ENCODE data around the gene PCSK2.

The PCSK2 gene

GRCh38 chr20:17482536-17482935, 255.7 kb downstream of the PCSK2 start:
- H2BK120ac ChIP-seq (ENCODE audit: insufficient read depth, low read length, poor library complexity), result no peak overlapping the region
- no peak overlapping the region for H3K4ac ChIP-seq (ENCODE audit: low read depth, low read length)
- H2AFZ ChIP-seq (ENCODE audit: insufficient read depth, low read length, poor library complexity), result no peak overlapping the region
- no peaks in the 10 kb centered on the region for H3K79me1 ChIP-seq (ENCODE audit: low read length)
- no peaks in the 10 kb centered on the region for H3K9me3 ChIP-seq (ENCODE audit: insufficient read depth, low read depth, low read length)
- no peak overlapping the region for H3K4me3 ChIP-seq (ENCODE audit: low read depth, low read length)
- H3K14ac ChIP-seq (ENCODE audit: low read length), result no peak overlapping the region
- no peak overlapping the region for H2BK5ac ChIP-seq (ENCODE audit: low read depth, low read length, poor library complexity)
- H3K9ac ChIP-seq (ENCODE audit: low read length), result no peak overlapping the region
- no peaks in the 10 kb centered on the region for H3K79me2 ChIP-seq (ENCODE audit: control insufficient read depth, insufficient read depth, low read length, poor library complexity)
- H3K36me3 ChIP-seq (ENCODE audit: control insufficient read depth in 1 of 2, insufficient read depth in 2 of 2, low read length in 2 of 2), result no peaks in the 10 kb centered on the region
- no peak overlapping the region for H2BK12ac ChIP-seq (ENCODE audit: low read length)
- no peak overlapping the region for H4K91ac ChIP-seq (ENCODE audit: low read depth, low read length)
- WGBS (ENCODE audit: extremely low coverage, insufficient coverage, insufficient read length), result no CpG with 5 or more reads among the region's 5 CpGs
- H3K4me1 ChIP-seq (ENCODE audit: control insufficient read depth in 1 of 2, insufficient read depth in 2 of 2, low read length in 2 of 2), result no peaks in the 10 kb centered on the region
- no peak overlapping the region for H3K4me2 ChIP-seq (ENCODE audit: low read length)
- no peak for DNase-seq
- H2AK5ac ChIP-seq (ENCODE audit: low read length), result no peak overlapping the region
- H4K8ac ChIP-seq (ENCODE audit: low read depth, low read length), result no peak overlapping the region
- no peaks in the 10 kb centered on the region for H3K27me3 ChIP-seq (ENCODE audit: insufficient read depth, low read length)
- H4K12ac ChIP-seq (ENCODE audit: low read depth, low read length), result no peak overlapping the region
- no peak overlapping the region for H3K18ac ChIP-seq (ENCODE audit: low read length)
- H3K23ac ChIP-seq (ENCODE audit: low read length), result no peak overlapping the region
- H3K27ac ChIP-seq (ENCODE audit: low read depth, low read length), result no peak overlapping the region

DNA sequence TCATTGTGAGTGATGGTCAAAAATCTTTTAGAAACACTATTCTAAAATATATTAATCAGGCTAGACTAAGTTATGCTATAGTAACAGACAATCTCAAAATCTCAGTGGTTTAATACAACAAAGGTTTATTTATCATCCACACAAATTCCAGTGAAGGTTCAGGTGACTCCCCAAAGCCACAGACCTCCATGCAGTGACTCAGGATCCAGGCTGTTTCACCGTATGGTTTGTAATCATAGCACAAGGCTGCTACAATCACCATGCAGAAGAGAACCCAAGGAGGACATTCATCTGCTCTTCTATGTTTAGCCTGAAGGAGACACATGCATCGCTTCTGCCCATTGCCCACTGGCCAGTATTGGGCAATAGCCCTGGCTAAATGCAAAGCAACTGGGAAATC, 258.2 kb downstream of the PCSK2 start:
- no peak overlapping the region for H3K4ac ChIP-seq (ENCODE audit: low read depth, low read length)
- no peak overlapping the region for H3K4me3 ChIP-seq (ENCODE audit: low read depth, low read length)
- WGBS (ENCODE audit: extremely low coverage, insufficient coverage, insufficient read length), result no CpG with 5 or more reads among the region's 2 CpGs
- H2BK120ac ChIP-seq (ENCODE audit: insufficient read depth, low read length, poor library complexity), result no peak overlapping the region
- H3K79me1 ChIP-seq (ENCODE audit: low read length), result no peaks in the 10 kb centered on the region
- H4K8ac ChIP-seq (ENCODE audit: low read depth, low read length), result no peak overlapping the region
- no peak overlapping the region for H3K9ac ChIP-seq (ENCODE audit: low read length)
- no peak overlapping the region for H2BK12ac ChIP-seq (ENCODE audit: low read length)
- H3K4me1 ChIP-seq (ENCODE audit: control insufficient read depth in 1 of 2, insufficient read depth in 2 of 2, low read length in 2 of 2), result no peaks in the 10 kb centered on the region
- no peak overlapping the region for H3K4me2 ChIP-seq (ENCODE audit: low read length)
- no peak overlapping the region for H4K91ac ChIP-seq (ENCODE audit: low read depth, low read length)
- H3K9me3 ChIP-seq (ENCODE audit: insufficient read depth, low read depth, low read length), result no peaks in the 10 kb centered on the region
- no peak overlapping the region for H3K14ac ChIP-seq (ENCODE audit: low read length)
- no peak for DNase-seq
- H2AK5ac ChIP-seq (ENCODE audit: low read length), result no peak overlapping the region
- H3K27ac ChIP-seq (ENCODE audit: low read depth, low read length), result no peak overlapping the region
- H3K23ac ChIP-seq (ENCODE audit: low read length), result no peak overlapping the region
- no peaks in the 10 kb centered on the region for H3K79me2 ChIP-seq (ENCODE audit: control insufficient read depth, insufficient read depth, low read length, poor library complexity)
- no peak overlapping the region for H3K18ac ChIP-seq (ENCODE audit: low read length)
- no peaks in the 10 kb centered on the region for H3K36me3 ChIP-seq (ENCODE audit: control insufficient read depth in 1 of 2, insufficient read depth in 2 of 2, low read length in 2 of 2)
- no peak overlapping the region for H2BK5ac ChIP-seq (ENCODE audit: low read depth, low read length, poor library complexity)
- H2AFZ ChIP-seq (ENCODE audit: insufficient read depth, low read length, poor library complexity), result no peak overlapping the region
- no peaks in the 10 kb centered on the region for H3K27me3 ChIP-seq (ENCODE audit: insufficient read depth, low read length)
- no peak overlapping the region for H4K12ac ChIP-seq (ENCODE audit: low read depth, low read length)

GRCh38 chr20:17488916-17489600, 262.2 kb downstream of the PCSK2 start:
- H4K91ac ChIP-seq (ENCODE audit: low read depth, low read length), result no peak overlapping the region
- H4K12ac ChIP-seq (ENCODE audit: low read depth, low read length), result no peak overlapping the region
- no peaks in the 10 kb centered on the region for H3K79me1 ChIP-seq (ENCODE audit: low read length)
- peaks cover 2% of the 10 kb centered on the region for H3K9me3 ChIP-seq (ENCODE audit: insufficient read depth, low read depth, low read length)
- H4K8ac ChIP-seq (ENCODE audit: low read depth, low read length), result no peak overlapping the region
- DNase-seq, result no peak
- H3K18ac ChIP-seq (ENCODE audit: low read length), result no peak overlapping the region
- no peaks in the 10 kb centered on the region for H3K4me1 ChIP-seq (ENCODE audit: control insufficient read depth in 1 of 2, insufficient read depth in 2 of 2, low read length in 2 of 2)
- no peaks in the 10 kb centered on the region for H3K79me2 ChIP-seq (ENCODE audit: control insufficient read depth, insufficient read depth, low read length, poor library complexity)
- H3K4ac ChIP-seq (ENCODE audit: low read depth, low read length), result no peak overlapping the region
- H2BK120ac ChIP-seq (ENCODE audit: insufficient read depth, low read length, poor library complexity), result no peak overlapping the region
- H3K23ac ChIP-seq (ENCODE audit: low read length), result no peak overlapping the region
- no peak overlapping the region for H2AFZ ChIP-seq (ENCODE audit: insufficient read depth, low read length, poor library complexity)
- no peak overlapping the region for H2AK5ac ChIP-seq (ENCODE audit: low read length)
- H3K4me3 ChIP-seq (ENCODE audit: low read depth, low read length), result no peak overlapping the region
- no peaks in the 10 kb centered on the region for H3K36me3 ChIP-seq (ENCODE audit: control insufficient read depth in 1 of 2, insufficient read depth in 2 of 2, low read length in 2 of 2)
- no CpG with 5 or more reads among the region's 9 CpGs for WGBS (ENCODE audit: extremely low coverage, insufficient coverage, insufficient read length)
- no peak overlapping the region for H3K27ac ChIP-seq (ENCODE audit: low read depth, low read length)
- H3K9ac ChIP-seq (ENCODE audit: low read length), result no peak overlapping the region
- H2BK12ac ChIP-seq (ENCODE audit: low read length), result no peak overlapping the region
- H3K14ac ChIP-seq (ENCODE audit: low read length), result no peak overlapping the region
- no peaks in the 10 kb centered on the region for H3K27me3 ChIP-seq (ENCODE audit: insufficient read depth, low read length)
- H2BK5ac ChIP-seq (ENCODE audit: low read depth, low read length, poor library complexity), result no peak overlapping the region
- no peak overlapping the region for H3K4me2 ChIP-seq (ENCODE audit: low read length)

- Histone ChIP-seq H3K14ac (ENCODE audit: low read length) (no peak overlapping the region), H4K8ac (ENCODE audit: low read depth, low read length) (no peak overlapping the region), H3K18ac (ENCODE audit: low read length) (no peak overlapping the region), H2BK12ac (ENCODE audit: low read length) (no peak overlapping the region), H3K9me3 (ENCODE audit: insufficient read depth, low read depth, low read length) (peaks cover 2% of the 10 kb centered on the region), H3K9ac (ENCODE audit: low read length) (no peak overlapping the region), H2AFZ (ENCODE audit: insufficient read depth, low read length, poor library complexity) (no peak overlapping the region), H2AK5ac (ENCODE audit: low read length) (no peak overlapping the region), H3K36me3 (ENCODE audit: control insufficient read depth in 1 of 2, insufficient read depth in 2 of 2, low read length in 2 of 2) (no peaks in the 10 kb centered on the region), H3K4me3 (ENCODE audit: low read depth, low read length) (no peak overlapping the region), H3K4me1 (ENCODE audit: control insufficient read depth in 1 of 2, insufficient read depth in 2 of 2, low read length in 2 of 2) (no peaks in the 10 kb centered on the region), H3K4me2 (ENCODE audit: low read length) (no peak overlapping the region), H4K12ac (ENCODE audit: low read depth, low read length) (no peak overlapping the region), H3K23ac (ENCODE audit: low read length) (no peak overlapping the region), H3K27me3 (ENCODE audit: insufficient read depth, low read length) (no peaks in the 10 kb centered on the region), H4K91ac (ENCODE audit: low read depth, low read length) (no peak overlapping the region), H2BK120ac (ENCODE audit: insufficient read depth, low read length, poor library complexity) (no peak overlapping the region), H2BK5ac (ENCODE audit: low read depth, low read length, poor library complexity) (no peak overlapping the region), H3K27ac (ENCODE audit: low read depth, low read length) (no peak overlapping the region), H3K4ac (ENCODE audit: low read depth, low read length) (no peak overlapping the region), H3K79me1 (ENCODE audit: low read length) (no peaks in the 10 kb centered on the region), H3K79me2 (ENCODE audit: control insufficient read depth, insufficient read depth, low read length, poor library complexity) (no peaks in the 10 kb centered on the region)
- whole genome bisulfite sequencing (ENCODE audit: extremely low coverage, insufficient coverage, insufficient read length), result no CpG with 5 or more reads among the region's 7 CpGs
- no peak for DNase-seq
Observed at GRCh38 chr20:17490501-17490900, 263.7 kb downstream of the PCSK2 start.
